Psoas muscle (tissue), 8 donors: ENCODE measurements around the gene KLHL25. TPM values are rescaled to one million over a fixed set of nuclear protein-coding genes. Genes with fewer than 3 reads are reported as not detected.

ENCODE experiments used
- ATAC-seq, 4 donors: fragments of 200-7000 bp; cut with Tn5 transposase; one replicate each; pipeline ENCODE4 v1.9.1; 2020; ENCODE audit warnings: moderate library complexity in 3 of 4, mild to moderate bottlenecking in 2 of 4
- DNase-seq, 2 donors: peaks; one replicate each; pipeline ENCODE4 v3.0.0-alpha.2; 2020
- H3K27ac ChIP-seq: fragments of 200-600 bp; one replicate; pipeline ENCODE4 v1.8.0; 2022
- H3K27me3 ChIP-seq, 3 donors: fragments of 200-600 bp in 1 of 3; one replicate each; pipeline versions ENCODE4 v1.6.1 to v1.8.0; 2013 to 2022; ENCODE audit warnings: low read length in 2 of 3, mild to moderate bottlenecking in 2 of 3, moderate library complexity in 1 of 3; ENCODE audit not compliant: insufficient read depth in 3 of 3
- H3K36me3 ChIP-seq, 2 donors: fragments of 200-600 bp in 1 of 2; one replicate each; pipeline versions ENCODE4 v1.6.1 to v1.8.0; 2013 to 2022; ENCODE audit warnings: low read depth in 1 of 2, mild to moderate bottlenecking in 1 of 2, moderate library complexity in 1 of 2; ENCODE audit not compliant: insufficient read depth in 1 of 2
- H3K4me1 ChIP-seq: fragments of 200-600 bp; one replicate; pipeline ENCODE4 v1.8.0; 2022
- H3K4me3 ChIP-seq: fragments of 200-600 bp; one replicate; pipeline ENCODE4 v1.8.0; 2022; ENCODE audit warnings: mild to moderate bottlenecking
- H3K9me3 ChIP-seq: fragments of 200-600 bp; one replicate; pipeline ENCODE4 v1.8.0; 2022
- CTCF ChIP-seq: fragments of 200-600 bp; IDR thresholded peaks from one replicate; pipeline ENCODE4 v1.8.0; 2022; ENCODE audit warnings: antibody characterized with exemption
- whole genome bisulfite sequencing, 3 donors: extraction: QIAGEN DNeasy Blood & Tissue Kit; methylation state at CpG; one replicate each; pipeline versions ENCODE4 v1.1.6 to v1.1.7; 2013; 5-methylcytosine and 5-hydroxymethylcytosine counted together
- intact Hi-C, 2 donors: fragments of 100-400 bp; cut with DNase I; formaldehyde crosslinking; loops; one replicate each; pipeline versions ENCODE4 v1.11.0 to v1.14.2; 2022
- polyA plus RNA-seq, 3 donors: library from polyadenylated mRNA; stranded (reverse); fragments of 200-250 nt; gene quantifications; one replicate each; pipeline ENCODE4 v1.2.3, GENCODE V29; 2013
- total RNA-seq, 4 donors: library from RNA; stranded (reverse); fragmentation: NEBNext Ultra II Directional in 2 of 4; extraction: Animal tissue kit (Norgen Biotek cat#: 25700) in 2 of 4; gene quantifications; one replicate each; pipeline versions ENCODE4 v1.2.1 to v1.2.4, GENCODE V29; 2021 to 2023
- donor health status: healthy with polysubstance abuse.
- donor health status: DM: no; HTN: no; CAD: no; lungs with moderate emphysema.
- donor health status: Bipolar disorder and iron deficiency.
- donor health status: healthy.
- donor health status: DM: yes; HTN: yes; CAD: no.
- donor health status: DM: no; HTN: no; CAD: no.
- donor health status: DM: no; HTN: no; CAD: no.
- donor health status: DM: yes; HTN: yes; CAD: no.

Gene KLHL25
- total and polyA plus RNA-seq, 7 donors: 3.8 to 15.7 (median 8.1) TPM

GRCh38 chr15:85751291-85752123 is 43.2 kb downstream of the KLHL25 start:
- peak in 2 of 4 donors; percentile 6 to 8 for ATAC-seq
- no peak overlapping the region for H3K4me3 ChIP-seq
- no peaks in the 10 kb centered on the region for H3K9me3 ChIP-seq
- DNase-seq: peak in 1 of 2 donors; percentile 52
- no peak for TF ChIP-seq CTCF
- peak overlapping the region; percentile 64 for H3K27ac ChIP-seq
- 63 to 67% (median 65%) methylated on average over 15 of the region's 15 CpGs for WGBS, 3 donors
- no peaks in the 10 kb centered on the region for H3K27me3 ChIP-seq
- intact Hi-C loops: no loop called here
- H3K36me3 ChIP-seq: peaks cover 2 to 23% of the 10 kb centered on the region in 2 donors
- H3K4me1 ChIP-seq: peaks cover 33% of the 10 kb centered on the region

GRCh38 chr15:85750319-85751290 is 44.1 kb downstream of the KLHL25 start:
- H3K9me3 ChIP-seq: no peaks in the 10 kb centered on the region
- peak overlapping the region; percentile 49 for H3K4me3 ChIP-seq
- H3K27ac ChIP-seq: peak overlapping the region; percentile 64
- WGBS, 3 donors: 27 to 32% (median 27%) methylated on average over 27 of the region's 27 CpGs
- peaks cover 2 to 32% of the 10 kb centered on the region in 2 donors for H3K36me3 ChIP-seq
- intact Hi-C loops: no loop called here
- peaks cover 33% of the 10 kb centered on the region for H3K4me1 ChIP-seq
- DNase-seq: peak; percentile 83 to 84
- ATAC-seq: peak; percentile 49 to 64 (median 58)
- TF ChIP-seq CTCF: no peak
- no peaks in the 10 kb centered on the region for H3K27me3 ChIP-seq

DNA sequence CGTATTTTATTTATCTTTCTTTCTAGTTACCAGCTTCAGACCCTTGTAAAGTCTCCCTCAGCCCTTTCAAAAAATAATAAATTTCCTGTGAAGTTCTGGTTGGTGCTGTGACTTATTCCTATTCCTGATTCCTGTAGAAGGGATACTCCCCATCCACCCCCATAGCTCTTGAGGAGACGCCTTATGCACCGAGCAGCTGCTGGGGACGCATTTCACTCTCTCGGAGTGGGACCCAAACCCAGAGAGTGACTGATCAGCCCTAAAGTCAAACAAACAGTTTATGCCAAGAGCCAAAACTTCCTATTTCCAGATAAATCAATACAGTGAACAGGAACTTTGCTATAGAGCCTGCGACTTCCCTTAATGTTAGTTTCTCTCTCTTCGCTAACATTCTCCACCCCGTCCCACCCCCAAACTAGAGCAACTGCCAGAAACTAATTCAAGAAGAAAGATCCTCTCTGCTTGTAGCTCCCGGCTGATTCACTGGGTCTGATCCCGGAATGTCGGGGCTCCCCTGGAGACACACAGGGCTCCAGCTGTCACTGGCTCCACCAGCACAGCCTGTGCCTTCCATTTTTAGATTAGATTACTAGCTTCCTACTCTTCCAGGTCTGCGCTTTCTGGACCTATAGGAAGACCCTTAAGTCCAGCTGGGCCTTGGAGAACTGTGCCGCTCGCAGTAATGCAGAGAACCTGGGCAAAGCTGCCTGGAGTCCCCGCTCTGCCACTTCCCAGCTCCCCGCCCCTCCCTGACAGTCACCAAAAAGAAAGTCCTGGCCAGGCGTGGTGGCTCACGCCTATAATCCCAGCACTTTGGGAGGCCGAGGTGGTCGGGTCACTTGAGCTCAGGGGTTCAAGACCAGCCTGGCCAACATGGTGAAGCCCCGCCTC is 45.2 kb downstream of the KLHL25 start:
- intact Hi-C loops: loop anchor here (5.0 kb wide), 2 partner anchors 43 to 83 kb away; partner anchors contain the start of gene KLHL25 (in 1 of the 2)
- DNase-seq (peak in 1 of 2 donors; percentile 84), ATAC-seq (peak; percentile 51 to 81 (median 69))
- H3K36me3 ChIP-seq: peaks cover 2 to 43% of the 10 kb centered on the region in 2 donors
- WGBS, 3 donors: 20 to 32% (median 25%) methylated on average over 21 of the region's 21 CpGs
- peaks cover 33% of the 10 kb centered on the region for H3K4me1 ChIP-seq
- no peak for TF ChIP-seq CTCF
- no peaks in the 10 kb centered on the region for H3K27me3 ChIP-seq
- H3K27ac ChIP-seq: peak overlapping the region; percentile 64
- H3K9me3 ChIP-seq: no peaks in the 10 kb centered on the region
- peak overlapping the region; percentile 49 for H3K4me3 ChIP-seq

GRCh38 chr15:85748729-85749128 is 46.0 kb downstream of the KLHL25 start:
- no peak overlapping the region for H3K27ac ChIP-seq
- 79 to 83% (median 81%) methylated on average over 11 of the region's 11 CpGs for WGBS, 3 donors
- peak overlapping the region; percentile 49 for H3K4me3 ChIP-seq
- TF ChIP-seq CTCF: no peak
- peaks cover 2 to 51% of the 10 kb centered on the region in 2 donors for H3K36me3 ChIP-seq
- H3K9me3 ChIP-seq: no peaks in the 10 kb centered on the region
- no peak for DNase-seq
- H3K27me3 ChIP-seq: no peaks in the 10 kb centered on the region
- H3K4me1 ChIP-seq: peaks cover 33% of the 10 kb centered on the region
- intact Hi-C loops: loop anchor here (5.0 kb wide), 2 partner anchors 44 to 84 kb away; partner anchors contain the start of gene KLHL25 (in 1 of the 2)
- ATAC-seq: peak in 2 of 4 donors; percentile 22 to 29
